ENCODE results near the gene ABCB1. TPM values are rescaled to one million over a fixed set of nuclear protein-coding genes. Genes with fewer than 3 reads are reported as not detected.

ABCB1 gene
- total and polyA plus RNA-seq, 9 of the 15 experiments (the other 6 are each of a cell fraction or from before 2014, with no cell fraction given): 0.03 to 0.86 (median 0.52) TPM

GRCh38 chr7:87510411-87510875 is 90.2 kb downstream of the ABCB1 start:
- no peaks in the 10 kb centered on the region for H3K27me3 ChIP-seq (ENCODE audit: control insufficient read depth in 2 of 2, insufficient read depth in 2 of 2, low read length in 2 of 2)
- BruUV-seq (replicated peaks): no TSS peak
- no peaks in the 10 kb centered on the region for H3K79me2 ChIP-seq (ENCODE audit: control insufficient read depth, insufficient read depth, low read length)
- ChIA-PET CTCF (ENCODE audit: low intra/inter-chr PET ratio) (no interaction called here), POLR2A (no interaction called here)
- no peaks in the 10 kb centered on the region for H3K4me1 ChIP-seq (replicated peaks in 1 of 2; ENCODE audit: control insufficient read depth in 2 of 2, insufficient read depth in 2 of 2, low read length in 2 of 2)
- H3K9me3 ChIP-seq (replicated peaks; ENCODE audit: control insufficient read depth, insufficient read depth, low read depth, low read length): no peaks in the 10 kb centered on the region
- DNase-seq (ENCODE audit: extremely low read depth in 1 of 4, low spot score in 3 of 4) (peak in 1 of 4 experiments; percentile 12), FAIRE-seq (no peak), ATAC-seq (peak; percentile 57)
- no peak overlapping the region for H3K9ac ChIP-seq (ENCODE audit: insufficient read depth in 1 of 2, low read depth in 2 of 2, low read length in 2 of 2)
- WGBS (ENCODE audit: insufficient coverage, low coverage, missing lambda C conversion rate): 0% methylated on average over 1 of the region's 1 CpG
- no peak overlapping the region for H3K4me2 ChIP-seq (ENCODE audit: insufficient read depth, low read length)
- H3K27ac ChIP-seq (ENCODE audit: extremely low read depth, low read depth, low read length): no peak overlapping the region
- H2AFZ ChIP-seq (ENCODE audit: low read depth, low read length): no peak overlapping the region
- H3K4me3 ChIP-seq: no peak overlapping the region
- no peaks in the 10 kb centered on the region for H3K9me1 ChIP-seq (ENCODE audit: control insufficient read depth, insufficient read depth, low read length)
- no peaks in the 10 kb centered on the region for H4K20me1 ChIP-seq (replicated peaks; ENCODE audit: control insufficient read depth, insufficient read depth, low read length)
- H3K36me3 ChIP-seq (ENCODE audit: control insufficient read depth, insufficient read depth, low read length): no peaks in the 10 kb centered on the region
- intact Hi-C loops (cut with micrococcal nuclease): no loop called here
- in situ Hi-C loops (cut with MboI): no loop called here
- no peak for TF ChIP-seq ZZZ3 (IDR thresholded peaks at IDR 0.05)
- TF ChIP-seq NFE2 (IDR thresholded peaks at IDR 0.05; ENCODE audit: low read depth): peak; percentile 59
- no peak for TF ChIP-seq SMARCC2 (IDR thresholded peaks at IDR 0.05; ENCODE audit: low read depth)
- TF ChIP-seq MCM7 (IDR thresholded peaks at IDR 0.05): no peak
- no peak for TF ChIP-seq STAT5A (IDR thresholded peaks at IDR 0.05; ENCODE audit: borderline replicate concordance, low read length)
- TF ChIP-seq ZNF431 (CRISPR knock-in tag; IDR thresholded peaks at IDR 0.05): no peak
- peak; percentile 41; the same call in 1 of the 2 replicates for TF ChIP-seq CBFA2T2 (conservative IDR thresholded peaks at IDR 0.05)
- TF ChIP-seq ATF4 (CRISPR knock-in tag; IDR thresholded peaks at IDR 0.05): peak; percentile 59; the same call in 1 of the 2 replicates
- TF ChIP-seq RCOR1 (IDR thresholded peaks at IDR 0.05; ENCODE audit: borderline replicate concordance in 1 of 2, low read depth in 2 of 2, low read length in 2 of 2): no peak
- TF ChIP-seq CBFB (CRISPR knock-in tag; IDR thresholded peaks at IDR 0.05): no peak
- TF ChIP-seq MAZ (CRISPR knock-in tag; conservative IDR thresholded peaks at IDR 0.05 in 1 of 2, IDR thresholded peaks at IDR 0.05 in 1 of 2): peak in 1 of 2 experiments; percentile 63; a peak in 1 of 4 replicates
- no peak for TF ChIP-seq TAF1 (IDR thresholded peaks at IDR 0.05; ENCODE audit: control insufficient read depth, extremely low read depth, insufficient read depth, low read length, severe bottlenecking)
- TF ChIP-seq ARID1B (IDR thresholded peaks at IDR 0.05): peak; percentile 51
- peak; percentile 55 for TF ChIP-seq TAL1 (IDR thresholded peaks at IDR 0.05)
- TF ChIP-seq MECOM (CRISPR knock-in tag; IDR thresholded peaks at IDR 0.05): 0 out of 2 replicates have a peak, but pooled peaks have one; percentile 14
- TF ChIP-seq CBFA2T3 (IDR thresholded peaks at IDR 0.05): peak; percentile 55
- TF ChIP-seq JUND (IDR thresholded peaks at IDR 0.05; ENCODE audit: borderline replicate concordance, low read depth, low read length): no peak; the same call in 1 of the 2 replicates
- no peak for TF ChIP-seq JUND (tag; IDR thresholded peaks at IDR 0.05; ENCODE audit: borderline replicate concordance, low read depth, low read length)
- TF ChIP-seq RBM15 (IDR thresholded peaks at IDR 0.05; ENCODE audit: insufficient read depth, low read length): no peak

Measured in K562 (cell line).